Fibroblast of lung (primary cell): ENCODE results near the gene GGPS1. TPM values are rescaled to one million over a fixed set of nuclear protein-coding genes. Genes with fewer than 3 reads are reported as not detected.

Experiments
- DNase-seq, 2 donors: peaks; one replicate each; pipeline versions ENCODE4 v3.0.0 to v3.0.0-alpha.2; 2010; ENCODE audit warnings: low read depth in 2 of 2
- H2AFZ ChIP-seq: 2 replicates; pipeline ENCODE4 v1.5.1; 2012; ENCODE audit warnings: low read length, control low read depth, inconsistent platforms
- H3K27ac ChIP-seq: 2 replicates; pipeline ENCODE4 v1.5.1; 2011; ENCODE audit warnings: low read length, control low read depth; ENCODE audit not compliant: insufficient read depth
- H3K27me3 ChIP-seq: 2 replicates; pipeline ENCODE4 v1.5.1; 2011; ENCODE audit warnings: mild to moderate bottlenecking, low read length; ENCODE audit not compliant: control insufficient read depth, insufficient read depth
- H3K36me3 ChIP-seq: 2 replicates; pipeline ENCODE4 v1.5.1; 2011; ENCODE audit warnings: low read length; ENCODE audit not compliant: control insufficient read depth, insufficient read depth
- H3K4me1 ChIP-seq: 2 replicates; pipeline ENCODE4 v1.5.1; 2011; ENCODE audit warnings: low read length; ENCODE audit not compliant: control insufficient read depth, insufficient read depth; ENCODE audit errors: extremely low read depth
- H3K4me2 ChIP-seq: 2 replicates; pipeline ENCODE4 v1.5.1; 2011; ENCODE audit warnings: low read length, control low read depth; ENCODE audit not compliant: insufficient read depth; ENCODE audit errors: extremely low read depth
- H3K4me3 ChIP-seq, 4 experiments: fragments of 200-600 bp in 1 of 4; sonication (generic) in 1 of 4; replicated peaks in 1 of 4; 2 replicates each; pipeline ENCODE4 v1.5.1; 2011 to 2016; ENCODE audit warnings: low read length in 4 of 4, low read depth in 3 of 4, mild to moderate bottlenecking in 3 of 4, control low read depth in 2 of 4, inconsistent platforms in 1 of 4, mixed read lengths in 1 of 4; ENCODE audit not compliant: insufficient read depth in 1 of 4; ENCODE audit errors: control extremely low read depth in 1 of 4
- H3K79me2 ChIP-seq: 2 replicates; pipeline ENCODE4 v1.5.1; 2012; ENCODE audit warnings: mild to moderate bottlenecking, low read length, inconsistent platforms; ENCODE audit not compliant: control insufficient read depth, insufficient read depth
- H3K9ac ChIP-seq: 2 replicates; pipeline ENCODE4 v1.5.1; 2011; ENCODE audit warnings: mild to moderate bottlenecking, low read length, control low read depth; ENCODE audit not compliant: insufficient read depth
- H3K9me3 ChIP-seq: 2 replicates; pipeline ENCODE4 v1.5.1; 2012; ENCODE audit warnings: low read depth, low read length; ENCODE audit not compliant: control insufficient read depth, insufficient read depth
- H4K20me1 ChIP-seq: 2 replicates; pipeline ENCODE4 v1.5.1; 2011; ENCODE audit warnings: low read length; ENCODE audit not compliant: control insufficient read depth, insufficient read depth; ENCODE audit errors: extremely low read depth
- EZH2 ChIP-seq: IDR thresholded peaks from 2 replicates; pipeline ENCODE4 v1.5.1; 2012; ENCODE audit warnings: low read length, control low read depth, mild to moderate bottlenecking; ENCODE audit errors: missing control alignments
- polyA plus RNA-seq, 2 donors: library from polyadenylated mRNA; depleted of rRNA in 1 of 2; stranded (reverse) in 1 of 2; unstranded in 1 of 2; fragments of >200 nt; gene quantifications; 2 replicates each; pipeline ENCODE4 v1.2.1, GENCODE V29; 2011 to 2012; ENCODE audit warnings: missing spikeins in 1 of 2
- total RNA-seq: library from RNA; depleted of rRNA; stranded (reverse); fragments of >200 nt; gene quantifications from 2 replicates; pipeline ENCODE4 v1.2.1, GENCODE V29; 2014
- TF ChIP-seq, protein P1 (sequence below), 2 donors: IDR thresholded peaks in 1 of 2; conservative IDR thresholded peaks in 1 of 2; 1 replicate in 1 of 2; 2 replicates in 1 of 2; pipeline ENCODE4 v1.5.1; 2011 to 2012; ENCODE audit warnings: low read length in 2 of 2, control low read depth in 1 of 2, inconsistent platforms in 1 of 2, low read depth in 1 of 2, mild to moderate bottlenecking in 1 of 2

The GGPS1 gene
- total and polyA plus RNA-seq, 2 donors (not counting 1 experiment from before 2014, with no cell fraction given) = 24.3 to 37.5 TPM

DNA sequence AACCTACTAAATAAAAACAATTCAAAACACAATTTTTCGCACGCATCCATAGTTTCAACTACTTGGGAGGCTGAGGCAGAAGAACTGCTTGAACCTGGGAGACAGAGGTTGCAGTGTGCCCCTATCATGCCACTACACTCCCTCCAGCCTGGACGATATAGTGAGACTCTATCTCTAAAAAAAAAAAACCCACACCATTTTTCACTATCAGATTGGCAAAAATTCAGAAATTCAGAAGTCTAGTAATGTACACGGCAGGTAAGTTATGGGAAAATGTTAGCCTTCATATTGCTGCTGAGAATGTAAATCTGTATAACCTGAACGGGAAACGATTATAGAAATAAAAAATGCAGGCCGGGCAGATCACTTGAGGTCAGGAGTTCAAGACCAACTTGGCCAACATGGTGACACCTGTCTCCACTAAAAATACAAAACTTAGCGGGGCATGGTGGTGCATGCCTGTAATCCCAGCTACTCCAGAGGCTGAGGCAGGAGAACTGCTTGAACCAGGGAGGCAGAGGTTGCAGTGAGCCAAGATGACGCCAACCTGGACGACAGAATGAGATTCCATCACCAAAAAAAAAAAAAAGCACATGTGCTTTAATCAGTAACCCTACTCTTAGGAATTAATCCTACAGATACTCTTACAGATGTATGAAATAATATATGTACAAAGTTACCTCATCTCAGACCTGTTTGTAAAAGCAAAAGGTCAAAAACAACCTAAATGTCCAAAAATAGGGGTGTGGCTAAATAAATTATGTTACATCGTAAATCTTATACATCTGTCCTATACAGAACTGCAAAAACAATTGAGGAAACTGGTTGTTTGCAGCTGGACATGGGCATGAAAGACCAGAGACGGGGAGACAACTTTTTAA lies 38.3 kb upstream of the GGPS1 start:
- Histone ChIP-seq H3K9ac (no peak overlapping the region), H3K27ac (no peak overlapping the region), H3K4me1 (no peaks in the 10 kb centered on the region), H3K27me3 (no peaks in the 10 kb centered on the region), H3K9me3 (no peaks in the 10 kb centered on the region), H3K4me3 (no peak overlapping the region), H3K79me2 (peaks cover 82% of the 10 kb centered on the region), H4K20me1 (peaks cover 2% of the 10 kb centered on the region), H2AFZ (no peak overlapping the region), H3K36me3 (no peaks in the 10 kb centered on the region), H3K4me2 (no peak overlapping the region)
- no peak for DNase-seq
- no peak for TF ChIP-seq EZH2
- TF ChIP-seq, protein P1, sequence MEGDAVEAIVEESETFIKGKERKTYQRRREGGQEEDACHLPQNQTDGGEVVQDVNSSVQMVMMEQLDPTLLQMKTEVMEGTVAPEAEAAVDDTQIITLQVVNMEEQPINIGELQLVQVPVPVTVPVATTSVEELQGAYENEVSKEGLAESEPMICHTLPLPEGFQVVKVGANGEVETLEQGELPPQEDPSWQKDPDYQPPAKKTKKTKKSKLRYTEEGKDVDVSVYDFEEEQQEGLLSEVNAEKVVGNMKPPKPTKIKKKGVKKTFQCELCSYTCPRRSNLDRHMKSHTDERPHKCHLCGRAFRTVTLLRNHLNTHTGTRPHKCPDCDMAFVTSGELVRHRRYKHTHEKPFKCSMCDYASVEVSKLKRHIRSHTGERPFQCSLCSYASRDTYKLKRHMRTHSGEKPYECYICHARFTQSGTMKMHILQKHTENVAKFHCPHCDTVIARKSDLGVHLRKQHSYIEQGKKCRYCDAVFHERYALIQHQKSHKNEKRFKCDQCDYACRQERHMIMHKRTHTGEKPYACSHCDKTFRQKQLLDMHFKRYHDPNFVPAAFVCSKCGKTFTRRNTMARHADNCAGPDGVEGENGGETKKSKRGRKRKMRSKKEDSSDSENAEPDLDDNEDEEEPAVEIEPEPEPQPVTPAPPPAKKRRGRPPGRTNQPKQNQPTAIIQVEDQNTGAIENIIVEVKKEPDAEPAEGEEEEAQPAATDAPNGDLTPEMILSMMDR (conservative IDR thresholded peaks at IDR 0.05 in 1 of 2, IDR thresholded peaks at IDR 0.05 in 1 of 2; ENCODE audit: low read depth in 1 of 2, low read length in 2 of 2) = no peak

DNA sequence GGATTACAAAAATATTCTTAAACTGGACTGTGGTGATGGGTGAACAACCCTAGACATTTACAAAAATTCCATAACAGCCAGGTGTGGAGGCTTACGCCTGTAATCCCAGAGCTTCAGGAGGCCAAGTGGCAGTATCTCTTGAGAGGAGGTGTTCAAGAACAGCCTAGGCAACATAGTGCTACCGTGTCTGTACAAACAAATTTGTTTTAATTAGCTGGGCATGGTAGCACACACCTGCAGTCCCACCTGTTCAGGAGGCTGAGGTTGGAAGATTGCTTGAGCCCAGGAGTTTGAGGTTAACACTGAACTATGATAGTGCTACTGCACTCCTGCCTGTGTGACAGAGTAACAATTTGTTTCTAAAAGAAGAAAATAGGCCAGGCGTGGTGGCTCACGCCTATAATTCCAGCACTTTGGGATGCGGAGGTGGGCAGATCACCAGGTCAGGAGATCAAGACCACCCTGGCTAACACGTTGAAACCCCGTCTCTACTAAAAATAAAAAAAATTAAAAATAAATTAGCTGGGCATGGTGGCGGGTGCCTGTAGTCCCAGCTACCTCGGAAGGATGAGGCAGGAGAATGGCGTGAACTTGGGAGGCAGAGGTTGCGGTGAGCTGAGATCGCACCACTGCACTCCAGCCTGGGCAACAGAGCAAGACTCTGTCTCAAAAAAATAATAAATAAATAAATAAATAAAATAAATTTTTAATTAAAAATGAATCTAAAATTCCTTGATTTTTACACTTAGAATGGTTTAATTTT lies 37.4 kb upstream of the GGPS1 start:
- H4K20me1 ChIP-seq = peaks cover 2% of the 10 kb centered on the region
- H3K9ac ChIP-seq = no peak overlapping the region

More for the DNA sequence above, 37.4 kb upstream of the GGPS1 start:
- no peak for DNase-seq
- Histone ChIP-seq H2AFZ (no peak overlapping the region), H3K4me3 (no peak overlapping the region), H3K4me2 (no peak overlapping the region), H3K36me3 (no peaks in the 10 kb centered on the region), H3K4me1 (no peaks in the 10 kb centered on the region), H3K79me2 (peaks cover 82% of the 10 kb centered on the region), H3K27me3 (no peaks in the 10 kb centered on the region), H3K9me3 (no peaks in the 10 kb centered on the region), H3K27ac (no peak overlapping the region)
- TF ChIP-seq EZH2 = no peak
- TF ChIP-seq, protein P1 (conservative IDR thresholded peaks at IDR 0.05 in 1 of 2, IDR thresholded peaks at IDR 0.05 in 1 of 2; ENCODE audit: low read depth in 1 of 2, low read length in 2 of 2) = no peak
